Measurements from ENCODE around the gene OSTM1.

OSTM1 gene

GRCh38 chr6:108100003-108100402 lies 25.5 kb upstream of the OSTM1 start:
- DNase-seq = no peak

GRCh38 chr6:108097882-108098281 lies 23.3 kb upstream of the OSTM1 start:
- DNase-seq = no peak

GRCh38 chr6:108093781-108094300 lies 19.3 kb upstream of the OSTM1 start:
- no peak for DNase-seq

- no peak for DNase-seq
These were observed 16.7 kb upstream of the OSTM1 start for GRCh38 chr6:108091288-108091687.

GRCh38 chr6:108083349-108083748 lies 8.8 kb upstream of the OSTM1 start:
- no peak for DNase-seq

- DNase-seq = no peak
These were observed 8.0 kb upstream of the OSTM1 start for GRCh38 chr6:108082539-108082938.

GRCh38 chr6:108080010-108080780 lies 5.7 kb upstream of the OSTM1 start:
- no peak for DNase-seq

GRCh38 chr6:108078191-108078590 lies 3.6 kb upstream of the OSTM1 start:
- DNase-seq = no peak

GRCh38 chr6:108074057-108074358 lies 533 bp downstream of the OSTM1 start:
- DNase-seq = no peak

- DNase-seq = no peak
These were observed 2.7 kb downstream of the OSTM1 start for GRCh38 chr6:108071736-108072276.

- DNase-seq = peak in 5 of 6 experiments; percentile 4 to 54 (median 31)
These were observed 5.9 kb downstream of the OSTM1 start for GRCh38 chr6:108068618-108069017.

GRCh38 chr6:108068182-108068581 lies 6.4 kb downstream of the OSTM1 start:
- DNase-seq = no peak

GRCh38 chr6:108052706-108053105 lies 21.8 kb downstream of the OSTM1 start:
- DNase-seq = no peak

- no peak for DNase-seq
These were observed 23.1 kb downstream of the OSTM1 start for GRCh38 chr6:108051481-108051880.

GRCh38 chr6:108039681-108040080 lies 34.9 kb downstream of the OSTM1 start:
- no peak for DNase-seq

- no peak for DNase-seq
These were observed 37.7 kb downstream of the OSTM1 start for GRCh38 chr6:108036884-108037283.

- DNase-seq = no peak
These were observed 42.6 kb downstream of the OSTM1 start for GRCh38 chr6:108031968-108032367.

GRCh38 chr6:108030211-108030610 lies 44.3 kb downstream of the OSTM1 start:
- no peak for DNase-seq

GRCh38 chr6:108029226-108029921 lies 45.2 kb downstream of the OSTM1 start:
- DNase-seq = no peak

GRCh38 chr6:108027594-108027993 lies 46.9 kb downstream of the OSTM1 start:
- no peak for DNase-seq

- no peak for DNase-seq
These were observed 47.5 kb downstream of the OSTM1 start for GRCh38 chr6:108027056-108027455.

- no peak for DNase-seq
These were observed 50.0 kb downstream of the OSTM1 start for GRCh38 chr6:108024427-108025073.

GRCh38 chr6:108020472-108021116 lies 53.9 kb downstream of the OSTM1 start:
- DNase-seq = no peak

Data from stimulated activated naive CD4-positive, alpha-beta T cell (primary cell).